ENCODE measurements around the gene CCDC92B.

- TF ChIP-seq CTCF (IDR thresholded peaks at IDR 0.05) (no peak), POLR2A (IDR thresholded peaks at IDR 0.05) (no peak)
Observed at GRCh38 chr17:2683912-2684311, 65.5 kb downstream of the CCDC92B start.

Measured in lower leg skin (tissue), 3 donors.